Activated CD8-positive, alpha-beta T cell treated with anti-CD3 and anti-CD28 coated beads, Interleukin-2, amount 10 ng/mL, durations not matched to agents 7 days and 5 days (primary cell): ENCODE data around the gene TOB1. TPM values are rescaled to one million over a fixed set of nuclear protein-coding genes. Genes with fewer than 3 reads are reported as not detected.

Experiments
- ATAC-seq: fragments of 150-1000 bp; cut with Tn5 transposase; one replicate; pipeline ENCODE4 v1.10.0; 2021; ENCODE audit warnings: moderate library complexity
- CTCF ChIA-PET: fragments of 350-600 bp; sonication (Branson Sonifier 250); formaldehyde crosslinking; loops from one replicate; lab custom pipeline; 2021; ENCODE audit warnings: antibody characterized with exemption; lab: Charles Lee
- POLR2A ChIA-PET: fragments of 350-600 bp; sonication (Branson Sonifier 250); formaldehyde crosslinking; loops from one replicate; lab custom pipeline; 2021; ENCODE audit warnings: antibody characterized with exemption; lab: Charles Lee
- DNase-seq: peaks from one replicate; pipeline ENCODE4 v3.0.0-alpha.2; 2020
- H3K27ac Mint-ChIP-seq: one replicate; pipeline ENCODE4 v1.8.0; 2021; ENCODE audit warnings: mild to moderate bottlenecking, mixed read lengths
- H3K27me3 Mint-ChIP-seq: one replicate; pipeline ENCODE4 v1.8.0; 2021; ENCODE audit warnings: low read depth, mixed read lengths
- H3K36me3 Mint-ChIP-seq: one replicate; pipeline ENCODE4 v1.8.0; 2021; ENCODE audit warnings: low read depth, mixed read lengths
- H3K4me1 Mint-ChIP-seq: one replicate; pipeline ENCODE4 v1.8.0; 2021; ENCODE audit warnings: low read depth, mixed read lengths
- H3K4me3 Mint-ChIP-seq: one replicate; pipeline ENCODE4 v1.8.0; 2021; ENCODE audit warnings: mild to moderate bottlenecking, mixed read lengths
- H3K9me3 Mint-ChIP-seq: one replicate; pipeline ENCODE4 v1.8.0; 2022; ENCODE audit warnings: mixed read lengths; ENCODE audit not compliant: insufficient read depth
- total RNA-seq, 2 experiments: library from RNA; stranded (reverse); gene quantifications; one replicate each; pipeline ENCODE4 v1.2.3, GENCODE V29; 2021

The TOB1 gene
- total RNA-seq, 2 experiments from 2014 or later: 44.5 to 47.6 TPM

GRCh38 chr17:50834429-50835300, 31.5 kb downstream of the TOB1 start:
- DNase-seq (no peak), ATAC-seq (no peak)
- POLR2A ChIA-PET: no interaction called here
- Mint-ChIP-seq H3K27ac (no peak overlapping the region), H3K36me3 (no peaks in the 10 kb centered on the region), H3K27me3 (no peaks in the 10 kb centered on the region), H3K9me3 (no peaks in the 10 kb centered on the region), H3K4me1 (no peaks in the 10 kb centered on the region), H3K4me3 (no peak overlapping the region)
- CTCF ChIA-PET: interaction anchor here (1.3 to 1.6 kb wide), 2 partner anchors 18 to 50 kb away, joined by 4 to 5 read pairs; no protein-coding TSS in a partner anchor

GRCh38 chr17:50833510-50834428, 32.4 kb downstream of the TOB1 start:
- H3K27ac Mint-ChIP-seq: no peak overlapping the region
- ATAC-seq: no peak

GRCh38 chr17:50832864-50833381, 33.2 kb downstream of the TOB1 start:
- Mint-ChIP-seq H3K4me1 (no peaks in the 10 kb centered on the region), H3K36me3 (no peaks in the 10 kb centered on the region), H3K27me3 (peaks cover 6% of the 10 kb centered on the region), H3K4me3 (no peak overlapping the region), H3K27ac (no peak overlapping the region), H3K9me3 (no peaks in the 10 kb centered on the region)
- ChIA-PET POLR2A (no interaction called here), CTCF (interaction anchor here (1.2 to 1.3 kb wide), 2 partner anchors 9 to 16 kb away, joined by 3 to 4 read pairs; no protein-coding TSS in a partner anchor)
- DNase-seq: no peak
- ATAC-seq: no peak

More at GRCh38 chr17:50833510-50834428, 32.4 kb downstream of the TOB1 start:
- ChIA-PET POLR2A (no interaction called here), CTCF (interaction anchor here (0.6 to 1.3 kb wide), 3 partner anchors 8 to 320 kb away, joined by 3 to 4 read pairs (median 3); partner anchors contain the start of gene NME1)
- DNase-seq: no peak
- no peaks in the 10 kb centered on the region for H3K36me3 Mint-ChIP-seq
- H3K9me3 Mint-ChIP-seq: no peaks in the 10 kb centered on the region
- H3K27me3 Mint-ChIP-seq: peaks cover 6% of the 10 kb centered on the region
- no peak overlapping the region for H3K4me3 Mint-ChIP-seq
- no peaks in the 10 kb centered on the region for H3K4me1 Mint-ChIP-seq

GRCh38 chr17:50832267-50832863, 33.8 kb downstream of the TOB1 start:
- Mint-ChIP-seq H3K9me3 (no peaks in the 10 kb centered on the region), H3K4me3 (no peak overlapping the region), H3K4me1 (no peaks in the 10 kb centered on the region), H3K27ac (no peak overlapping the region), H3K36me3 (no peaks in the 10 kb centered on the region), H3K27me3 (peaks cover 9% of the 10 kb centered on the region)
- POLR2A ChIA-PET: no interaction called here
- ATAC-seq: no peak
- no peak for DNase-seq
- CTCF ChIA-PET: interaction anchor here (1.2 kb wide), 1 partner anchor 10 kb away, joined by 3 read pairs; no protein-coding TSS in a partner anchor

GRCh38 chr17:50831471-50831928, 34.7 kb downstream of the TOB1 start:
- CTCF ChIA-PET: no interaction called here

GRCh38 chr17:50830994-50831393, 35.2 kb downstream of the TOB1 start:
- no peak for DNase-seq
- Mint-ChIP-seq H3K9me3 (no peaks in the 10 kb centered on the region), H3K36me3 (no peaks in the 10 kb centered on the region), H3K4me3 (no peak overlapping the region), H3K27me3 (peaks cover 9% of the 10 kb centered on the region), H3K4me1 (no peaks in the 10 kb centered on the region), H3K27ac (no peak overlapping the region)
- ChIA-PET CTCF (interaction anchor here (1.6 kb wide), 1 partner anchor 21 kb away, joined by 5 read pairs; no protein-coding TSS in a partner anchor), POLR2A (no interaction called here)
- no peak for ATAC-seq

More at GRCh38 chr17:50831471-50831928, 34.7 kb downstream of the TOB1 start:
- no peaks in the 10 kb centered on the region for H3K9me3 Mint-ChIP-seq
- no peak overlapping the region for H3K27ac Mint-ChIP-seq
- no peak overlapping the region for H3K4me3 Mint-ChIP-seq
- no peaks in the 10 kb centered on the region for H3K36me3 Mint-ChIP-seq
- H3K4me1 Mint-ChIP-seq: no peaks in the 10 kb centered on the region
- ATAC-seq (no peak), DNase-seq (no peak)
- H3K27me3 Mint-ChIP-seq: peaks cover 9% of the 10 kb centered on the region
- POLR2A ChIA-PET: no interaction called here

GRCh38 chr17:50830352-50830751, 35.8 kb downstream of the TOB1 start:
- Mint-ChIP-seq H3K9me3 (no peaks in the 10 kb centered on the region), H3K36me3 (no peaks in the 10 kb centered on the region), H3K27me3 (peaks cover 9% of the 10 kb centered on the region), H3K27ac (no peak overlapping the region), H3K4me1 (no peaks in the 10 kb centered on the region), H3K4me3 (no peak overlapping the region)
- POLR2A ChIA-PET: no interaction called here
- ATAC-seq: no peak
- CTCF ChIA-PET: interaction anchor here (1.4 to 1.6 kb wide), 3 partner anchors 13 to 46 kb away, joined by 4 to 5 read pairs (median 5); no protein-coding TSS in a partner anchor
- DNase-seq: no peak

- no peaks in the 10 kb centered on the region for H3K9me3 Mint-ChIP-seq
- peaks cover 12% of the 10 kb centered on the region for H3K27me3 Mint-ChIP-seq
- no peaks in the 10 kb centered on the region for H3K4me1 Mint-ChIP-seq
- no peak for DNase-seq
- ChIA-PET CTCF (interaction anchor here (0.6 to 1.6 kb wide), 4 partner anchors 10 to 45 kb away, joined by 3 to 5 read pairs (median 4); no protein-coding TSS in a partner anchor), POLR2A (interaction anchor here (1.0 kb wide), 1 partner anchor 47 kb away, joined by 4 read pairs; no protein-coding TSS in a partner anchor)
- H3K27ac Mint-ChIP-seq: no peak overlapping the region
- no peaks in the 10 kb centered on the region for H3K36me3 Mint-ChIP-seq
- no peak for ATAC-seq
- no peak overlapping the region for H3K4me3 Mint-ChIP-seq
Observed at GRCh38 chr17:50829332-50829731, 36.8 kb downstream of the TOB1 start.

GRCh38 chr17:50828508-50829170, 37.5 kb downstream of the TOB1 start:
- Mint-ChIP-seq H3K36me3 (no peaks in the 10 kb centered on the region), H3K9me3 (no peaks in the 10 kb centered on the region), H3K27me3 (peaks cover 15% of the 10 kb centered on the region), H3K4me3 (no peak overlapping the region), H3K4me1 (no peaks in the 10 kb centered on the region), H3K27ac (no peak overlapping the region)
- CTCF ChIA-PET: interaction anchor here (1.0 to 1.4 kb wide), 3 partner anchors 11 to 13 kb away, joined by 3 to 5 read pairs (median 4); no protein-coding TSS in a partner anchor
- ATAC-seq (no peak), DNase-seq (no peak)
- POLR2A ChIA-PET: interaction anchor here (0.8 to 1.0 kb wide), 2 partner anchors 38 to 46 kb away, joined by 3 to 4 read pairs; no protein-coding TSS in a partner anchor

- Mint-ChIP-seq H3K4me1 (no peaks in the 10 kb centered on the region), H3K27me3 (peaks cover 22% of the 10 kb centered on the region), H3K36me3 (no peaks in the 10 kb centered on the region), H3K27ac (no peak overlapping the region), H3K4me3 (no peak overlapping the region), H3K9me3 (no peaks in the 10 kb centered on the region)
- CTCF ChIA-PET: interaction anchor here (1.1 to 1.6 kb wide), 2 partner anchors 9 to 27 kb away, joined by 4 read pairs; no protein-coding TSS in a partner anchor
- DNase-seq (no peak), ATAC-seq (no peak)
- POLR2A ChIA-PET: no interaction called here
Observed at GRCh38 chr17:50825188-50825587, 41.0 kb downstream of the TOB1 start.
